ENCODE data around the gene HNRNPLL.
A peak's percentile ranks its signal among the peaks of the same experiment; 100 is the strongest.

The HNRNPLL gene

DNA sequence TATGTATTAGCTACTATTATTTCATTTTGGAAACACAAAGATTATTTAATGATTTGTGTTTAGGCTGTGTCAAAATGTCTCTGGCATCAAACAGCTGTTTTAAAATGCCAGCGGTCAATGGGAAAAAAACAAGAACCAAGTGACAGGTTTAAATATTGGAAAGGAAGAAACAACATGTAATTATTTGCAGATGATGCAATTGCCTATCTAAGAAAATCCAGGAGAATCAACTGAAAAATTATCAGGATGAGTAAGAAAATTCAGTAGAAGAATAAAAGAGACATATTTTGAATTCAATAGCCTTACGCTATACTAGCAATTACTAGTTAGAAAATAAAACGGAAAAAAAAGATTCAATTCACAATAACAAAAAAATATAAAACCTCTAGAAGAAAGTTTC, 51.6 kb downstream of the HNRNPLL start:
- Histone ChIP-seq H3F3A (ENCODE audit: low read depth) (peaks cover 8% of the 10 kb centered on the region; the same call in 1 of the 2 replicates), H3K9ac (ENCODE audit: low read depth, low read length, poor library complexity, severe bottlenecking) (no peak overlapping the region), H4K20me1 (ENCODE audit: insufficient read depth, low read length, poor library complexity, severe bottlenecking) (no peaks in the 10 kb centered on the region), H3K27me3 (ENCODE audit: insufficient read depth, low read length, poor library complexity, severe bottlenecking) (no peaks in the 10 kb centered on the region), H3K36me3 (ENCODE audit: insufficient read depth, low read length) (no peaks in the 10 kb centered on the region), H3K4me3 (ENCODE audit: low read length, poor library complexity, severe bottlenecking) (no peak overlapping the region), H3K4me1 (ENCODE audit: insufficient read depth, low read length, poor library complexity, severe bottlenecking) (peaks cover 23% of the 10 kb centered on the region), H3K9me2 (replicated peaks; ENCODE audit: low read depth, low read length) (no peaks in the 10 kb centered on the region), H2AFZ (ENCODE audit: low read length) (no peak overlapping the region), H3K79me2 (ENCODE audit: insufficient read depth, low read length) (no peaks in the 10 kb centered on the region), H3K4me2 (ENCODE audit: low read depth, low read length, poor library complexity, severe bottlenecking) (peak overlapping the region; percentile 62), H3K9me3 (ENCODE audit: insufficient read depth, low read depth, low read length) (no peaks in the 10 kb centered on the region)
- TF ChIP-seq CTCF (conservative IDR thresholded peaks at IDR 0.05; ENCODE audit: low read length) (no peak), EZH2phosphoT487 (IDR thresholded peaks at IDR 0.05; ENCODE audit: borderline replicate concordance) (no peak)

DNA sequence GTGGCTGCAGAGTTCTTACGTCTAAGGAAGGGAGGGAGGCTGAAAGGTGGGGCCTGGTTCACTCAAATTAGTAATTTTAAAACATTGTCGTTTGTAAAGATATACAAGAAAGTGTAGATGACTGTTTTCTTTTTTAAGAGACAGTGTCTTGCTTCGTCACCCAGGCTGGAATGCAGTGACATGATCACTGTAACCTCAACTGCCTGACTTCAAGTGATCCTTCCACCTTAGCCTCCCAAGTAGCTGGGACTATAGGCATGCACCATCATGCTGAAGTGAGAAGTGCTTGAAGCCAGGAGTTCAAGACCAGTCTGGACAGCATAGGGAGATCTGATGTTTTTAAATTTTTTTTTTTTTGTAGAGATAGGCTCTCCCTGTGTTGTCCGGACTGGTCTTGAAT, 52.9 kb downstream of the HNRNPLL start:
- no peak for TF ChIP-seq CTCF (conservative IDR thresholded peaks at IDR 0.05; ENCODE audit: low read length)
- TF ChIP-seq EZH2phosphoT487 (IDR thresholded peaks at IDR 0.05; ENCODE audit: borderline replicate concordance), result no peak
- Histone ChIP-seq H3K4me1 (ENCODE audit: insufficient read depth, low read length, poor library complexity, severe bottlenecking) (peaks cover 23% of the 10 kb centered on the region), H3K4me3 (ENCODE audit: low read length, poor library complexity, severe bottlenecking) (no peak overlapping the region), H4K20me1 (ENCODE audit: insufficient read depth, low read length, poor library complexity, severe bottlenecking) (no peaks in the 10 kb centered on the region), H3K9me3 (ENCODE audit: insufficient read depth, low read depth, low read length) (no peaks in the 10 kb centered on the region), H3F3A (ENCODE audit: low read depth) (peaks cover 8% of the 10 kb centered on the region; the same call in 1 of the 2 replicates), H3K9ac (ENCODE audit: low read depth, low read length, poor library complexity, severe bottlenecking) (no peak overlapping the region), H3K9me2 (replicated peaks; ENCODE audit: low read depth, low read length) (no peaks in the 10 kb centered on the region), H3K4me2 (ENCODE audit: low read depth, low read length, poor library complexity, severe bottlenecking) (no peak overlapping the region), H3K36me3 (ENCODE audit: insufficient read depth, low read length) (no peaks in the 10 kb centered on the region), H2AFZ (ENCODE audit: low read length) (no peak overlapping the region), H3K27me3 (ENCODE audit: insufficient read depth, low read length, poor library complexity, severe bottlenecking) (no peaks in the 10 kb centered on the region), H3K79me2 (ENCODE audit: insufficient read depth, low read length) (no peaks in the 10 kb centered on the region)

GRCh38 chr2:38549071-38549704, 53.5 kb downstream of the HNRNPLL start:
- peaks cover 8% of the 10 kb centered on the region; the same call in 1 of the 2 replicates for H3F3A ChIP-seq (ENCODE audit: low read depth)
- no peak overlapping the region for H3K9ac ChIP-seq (ENCODE audit: low read depth, low read length, poor library complexity, severe bottlenecking)
- no peaks in the 10 kb centered on the region for H3K9me2 ChIP-seq (replicated peaks; ENCODE audit: low read depth, low read length)
- no peaks in the 10 kb centered on the region for H3K79me2 ChIP-seq (ENCODE audit: insufficient read depth, low read length)
- no peaks in the 10 kb centered on the region for H4K20me1 ChIP-seq (ENCODE audit: insufficient read depth, low read length, poor library complexity, severe bottlenecking)
- H3K9me3 ChIP-seq (ENCODE audit: insufficient read depth, low read depth, low read length), result no peaks in the 10 kb centered on the region
- no peak overlapping the region for H3K4me3 ChIP-seq (ENCODE audit: low read length, poor library complexity, severe bottlenecking)
- H3K36me3 ChIP-seq (ENCODE audit: insufficient read depth, low read length), result no peaks in the 10 kb centered on the region
- no peaks in the 10 kb centered on the region for H3K27me3 ChIP-seq (ENCODE audit: insufficient read depth, low read length, poor library complexity, severe bottlenecking)
- no peak overlapping the region for H2AFZ ChIP-seq (ENCODE audit: low read length)
- TF ChIP-seq EZH2phosphoT487 (IDR thresholded peaks at IDR 0.05; ENCODE audit: borderline replicate concordance), result no peak
- TF ChIP-seq CTCF (conservative IDR thresholded peaks at IDR 0.05; ENCODE audit: low read length), result no peak
- H3K4me2 ChIP-seq (ENCODE audit: low read depth, low read length, poor library complexity, severe bottlenecking), result no peak overlapping the region
- H3K4me1 ChIP-seq (ENCODE audit: insufficient read depth, low read length, poor library complexity, severe bottlenecking), result peaks cover 23% of the 10 kb centered on the region

Data from Loucy (cell line).